ENCODE data around the gene CD63. TPM values are rescaled to one million over a fixed set of nuclear protein-coding genes. Genes with fewer than 3 reads are reported as not detected.

The CD63 gene
- total RNA-seq, 1 experiment from 2014 or later: 367 TPM

- DNase-seq (ENCODE audit: low spot score): no peak
- CTCF ChIA-PET: no interaction called here
- Histone ChIP-seq H3K9me3 (ENCODE audit: low read depth, low read length, poor library complexity, severe bottlenecking) (no peaks in the 10 kb centered on the region), H3K27ac (ENCODE audit: low read depth, low read length, poor library complexity, severe bottlenecking) (peak overlapping the region; percentile 95), H3K4me3 (ENCODE audit: low read depth, low read length, poor library complexity, severe bottlenecking) (peak overlapping the region; percentile 91), H3K4me1 (ENCODE audit: insufficient read depth, low read length, poor library complexity, severe bottlenecking) (peaks cover 40% of the 10 kb centered on the region), H3K27me3 (replicated peaks; ENCODE audit: insufficient read depth, low read depth, low read length, poor library complexity) (no peaks in the 10 kb centered on the region), H3K36me3 (ENCODE audit: insufficient read depth, low read length, poor library complexity, severe bottlenecking) (no peaks in the 10 kb centered on the region)
- POLR2A ChIA-PET (ENCODE audit: low non-redundant PET): no interaction called here
- TF ChIP-seq, protein P1, sequence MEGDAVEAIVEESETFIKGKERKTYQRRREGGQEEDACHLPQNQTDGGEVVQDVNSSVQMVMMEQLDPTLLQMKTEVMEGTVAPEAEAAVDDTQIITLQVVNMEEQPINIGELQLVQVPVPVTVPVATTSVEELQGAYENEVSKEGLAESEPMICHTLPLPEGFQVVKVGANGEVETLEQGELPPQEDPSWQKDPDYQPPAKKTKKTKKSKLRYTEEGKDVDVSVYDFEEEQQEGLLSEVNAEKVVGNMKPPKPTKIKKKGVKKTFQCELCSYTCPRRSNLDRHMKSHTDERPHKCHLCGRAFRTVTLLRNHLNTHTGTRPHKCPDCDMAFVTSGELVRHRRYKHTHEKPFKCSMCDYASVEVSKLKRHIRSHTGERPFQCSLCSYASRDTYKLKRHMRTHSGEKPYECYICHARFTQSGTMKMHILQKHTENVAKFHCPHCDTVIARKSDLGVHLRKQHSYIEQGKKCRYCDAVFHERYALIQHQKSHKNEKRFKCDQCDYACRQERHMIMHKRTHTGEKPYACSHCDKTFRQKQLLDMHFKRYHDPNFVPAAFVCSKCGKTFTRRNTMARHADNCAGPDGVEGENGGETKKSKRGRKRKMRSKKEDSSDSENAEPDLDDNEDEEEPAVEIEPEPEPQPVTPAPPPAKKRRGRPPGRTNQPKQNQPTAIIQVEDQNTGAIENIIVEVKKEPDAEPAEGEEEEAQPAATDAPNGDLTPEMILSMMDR (conservative IDR thresholded peaks at IDR 0.05; ENCODE audit: low read depth, low read length): no peak
- TF ChIP-seq EZH2 (IDR thresholded peaks at IDR 0.05; ENCODE audit: borderline replicate concordance, low read depth, low read length, poor library complexity, severe bottlenecking): no peak
- no TSS peak for BruUV-seq (replicated peaks)
- intact Hi-C loops (cut with micrococcal nuclease; ENCODE audit: unreplicated experiment): no loop called here
Observed at GRCh38 chr12:55716582-55716957, 12.2 kb downstream of the CD63 start.

DNA sequence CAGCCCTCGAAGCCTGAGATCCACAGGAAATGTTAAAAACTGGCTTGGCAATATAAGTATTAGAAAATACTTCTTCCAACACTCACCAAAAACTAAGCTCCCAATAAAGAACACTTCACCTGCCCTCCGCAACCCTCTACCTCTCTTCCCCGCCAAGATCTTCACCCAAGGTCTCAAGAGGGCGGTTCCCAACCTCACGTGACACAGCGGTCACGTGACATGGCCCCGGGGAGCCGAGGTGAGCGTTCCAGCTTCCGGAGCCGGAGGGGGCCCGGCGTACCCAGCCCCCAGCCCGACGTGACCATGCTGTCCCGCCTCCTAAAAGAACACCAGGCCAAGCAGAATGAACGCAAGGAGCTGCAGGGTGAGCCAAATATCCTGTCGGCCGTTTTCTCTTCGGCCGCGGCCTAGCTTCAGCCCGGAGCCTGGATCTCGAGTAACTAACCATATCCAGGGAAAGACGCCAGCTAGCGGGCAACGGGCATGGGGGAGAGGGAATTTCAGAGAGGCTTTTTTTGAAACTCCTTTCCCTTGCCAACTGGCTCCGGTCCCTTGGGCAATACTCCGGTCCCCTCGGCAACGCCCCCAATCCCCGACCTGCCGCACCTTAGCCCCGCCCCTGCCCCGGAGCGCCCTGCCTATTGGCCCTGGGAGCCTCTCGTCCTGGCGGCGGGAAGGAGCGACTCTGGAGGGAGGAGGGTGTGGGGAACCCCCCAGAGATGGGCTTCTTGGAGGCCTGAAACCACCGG is 12.8 kb downstream of the CD63 start, which contains the start of gene BLOC1S1:
Gene BLOC1S1 (plus strand): TSS at position 214 of the 749 bp plus-strand sequence. CDS start 6 bp downstream, at position 220.
- H3K4me1 ChIP-seq (ENCODE audit: insufficient read depth, low read length, poor library complexity, severe bottlenecking): peaks cover 40% of the 10 kb centered on the region
- TF ChIP-seq, protein P1 (conservative IDR thresholded peaks at IDR 0.05; ENCODE audit: low read depth, low read length): no peak
- TF ChIP-seq EZH2 (IDR thresholded peaks at IDR 0.05; ENCODE audit: borderline replicate concordance, low read depth, low read length, poor library complexity, severe bottlenecking): no peak
- no peaks in the 10 kb centered on the region for H3K27me3 ChIP-seq (replicated peaks; ENCODE audit: insufficient read depth, low read depth, low read length, poor library complexity)
- peak; percentile 97 for DNase-seq (ENCODE audit: low spot score)
- H3K9me3 ChIP-seq (ENCODE audit: low read depth, low read length, poor library complexity, severe bottlenecking): no peaks in the 10 kb centered on the region
- H3K36me3 ChIP-seq (ENCODE audit: insufficient read depth, low read length, poor library complexity, severe bottlenecking): no peaks in the 10 kb centered on the region
- peak within 1 kb of the TSS; percentile 95 for H3K27ac ChIP-seq (ENCODE audit: low read depth, low read length, poor library complexity, severe bottlenecking)
- ChIA-PET CTCF (interaction anchor here (0.5 kb wide), 1 partner anchor 28 kb away, joined by 7 read pairs; no protein-coding TSS in a partner anchor), POLR2A (ENCODE audit: low non-redundant PET) (no interaction called here)
- intact Hi-C loops (cut with micrococcal nuclease; ENCODE audit: unreplicated experiment): no loop called here
- BruUV-seq (replicated peaks): TSS peak; percentile 40
- peak within 1 kb of the TSS; percentile 91 for H3K4me3 ChIP-seq (ENCODE audit: low read depth, low read length, poor library complexity, severe bottlenecking)

DNA sequence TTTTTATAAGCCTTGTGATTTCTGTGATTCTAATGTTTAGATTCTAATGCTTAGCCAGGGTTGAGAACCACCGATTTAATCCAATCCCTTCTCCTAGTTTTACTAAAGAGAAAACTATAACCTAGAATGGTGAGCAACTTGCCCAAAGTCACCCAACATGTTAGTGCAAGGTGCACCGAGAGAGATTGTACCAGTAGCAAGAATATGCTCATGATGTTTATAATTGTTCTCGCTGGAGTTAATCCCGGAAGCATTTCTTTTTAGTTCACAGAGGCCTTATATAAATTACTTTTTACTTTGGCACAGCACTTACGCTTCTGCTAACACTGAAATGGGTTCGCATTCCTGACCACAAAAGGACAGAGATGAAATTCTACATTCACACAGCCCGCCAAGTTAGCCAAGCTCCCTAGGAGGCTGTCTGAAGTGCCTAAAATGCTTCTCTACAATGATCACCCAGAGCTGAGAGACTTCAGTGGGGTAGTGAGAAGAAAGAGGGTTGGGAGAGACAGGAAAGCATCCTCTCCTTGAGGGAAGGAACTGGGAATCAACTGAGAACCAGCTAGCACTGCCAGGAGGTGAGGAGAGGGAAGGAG is 13.5 kb downstream of the CD63 start:
- Histone ChIP-seq H3K4me3 (ENCODE audit: low read depth, low read length, poor library complexity, severe bottlenecking) (peak overlapping the region; percentile 91), H3K9me3 (ENCODE audit: low read depth, low read length, poor library complexity, severe bottlenecking) (no peaks in the 10 kb centered on the region), H3K27me3 (replicated peaks; ENCODE audit: insufficient read depth, low read depth, low read length, poor library complexity) (no peaks in the 10 kb centered on the region), H3K27ac (ENCODE audit: low read depth, low read length, poor library complexity, severe bottlenecking) (peak overlapping the region; percentile 95), H3K36me3 (ENCODE audit: insufficient read depth, low read length, poor library complexity, severe bottlenecking) (no peaks in the 10 kb centered on the region), H3K4me1 (ENCODE audit: insufficient read depth, low read length, poor library complexity, severe bottlenecking) (peaks cover 40% of the 10 kb centered on the region)
- no peak for DNase-seq (ENCODE audit: low spot score)
- POLR2A ChIA-PET (ENCODE audit: low non-redundant PET): no interaction called here
- CTCF ChIA-PET: interaction anchor here (0.5 kb wide), 1 partner anchor 28 kb away, joined by 7 read pairs; no protein-coding TSS in a partner anchor
- BruUV-seq (replicated peaks): no TSS peak
- intact Hi-C loops (cut with micrococcal nuclease; ENCODE audit: unreplicated experiment): no loop called here
- TF ChIP-seq, protein P1 (conservative IDR thresholded peaks at IDR 0.05; ENCODE audit: low read depth, low read length): no peak
